ENCODE data around the gene SLFN11.

- TF ChIP-seq JUND (IDR thresholded peaks at IDR 0.05; ENCODE audit: borderline replicate concordance, low read depth, low read length) (no peak), JUND (tag; IDR thresholded peaks at IDR 0.05; ENCODE audit: borderline replicate concordance, low read depth, low read length) (no peak), ZNF707 (CRISPR knock-in tag; conservative IDR thresholded peaks at IDR 0.05) (no peak), BHLHE40 (IDR thresholded peaks at IDR 0.05; ENCODE audit: low read length) (no peak), FOS (IDR thresholded peaks at IDR 0.05; ENCODE audit: extremely low read depth, insufficient read length) (no peak), BCOR (IDR thresholded peaks at IDR 0.05) (no peak)
Measured at GRCh38 chr17:35344262-35344661, 29.2 kb downstream of the SLFN11 start.

Measured in K562 (cell line).